Neutrophil (primary cell): Measurements from ENCODE around the gene SMARCA2.

Experiments
- H3K27ac ChIP-seq: fragments of 200-600 bp; sonication (generic); 2 replicates; pipeline ENCODE4 v1.5.1; 2016; ENCODE audit warnings: mild to moderate bottlenecking, moderate library complexity
- H3K27me3 ChIP-seq: fragments of 200-600 bp; sonication (generic); 2 replicates; pipeline ENCODE4 v1.6.0; 2016; ENCODE audit warnings: mild to moderate bottlenecking
- H3K36me3 ChIP-seq: fragments of 200-600 bp; sonication (generic); 2 replicates; pipeline ENCODE4 v1.5.1; 2017
- H3K4me1 ChIP-seq, 2 experiments: fragments of 200-600 bp in 1 of 2; sonication (generic) in 1 of 2; 1 replicate in 1 of 2; 2 replicates in 1 of 2; pipeline versions ENCODE4 v1.5.1 to v1.6.1; 2013 to 2016; ENCODE audit warnings: low read depth in 1 of 2, low read length in 1 of 2, mild to moderate bottlenecking in 1 of 2, moderate library complexity in 1 of 2; ENCODE audit not compliant: control insufficient read depth in 1 of 2, insufficient read depth in 1 of 2
- H3K4me3 ChIP-seq, 2 experiments: fragments of 200-600 bp in 1 of 2; sonication (generic) in 1 of 2; 1 replicate in 1 of 2; 2 replicates in 1 of 2; pipeline ENCODE4 v1.5.1; 2013 to 2016; ENCODE audit warnings: low read depth in 1 of 2, low read length in 1 of 2, mild to moderate bottlenecking in 1 of 2, moderate library complexity in 1 of 2
- H3K9me3 ChIP-seq: fragments of 200-600 bp; sonication (generic); 2 replicates; pipeline ENCODE4 v1.5.1; 2016
- CTCF ChIP-seq: fragments of 200-600 bp; sonication (generic); IDR thresholded peaks from 2 replicates; pipeline ENCODE4 v1.5.1; 2016; ENCODE audit warnings: antibody characterized with exemption

The SMARCA2 gene

GRCh38 chr9:2018764-2019558 lies 3.8 kb downstream of the SMARCA2 start:
- no peak for TF ChIP-seq CTCF
- H3K36me3 ChIP-seq = no peaks in the 10 kb centered on the region
- peaks cover 2% of the 10 kb centered on the region for H3K27me3 ChIP-seq
- H3K4me3 ChIP-seq = peak overlapping the region; percentile 90 to 97
- H3K9me3 ChIP-seq = no peaks in the 10 kb centered on the region
- peak overlapping the region; percentile 97 for H3K27ac ChIP-seq
- peaks cover 41 to 43% of the 10 kb centered on the region in 2 experiments for H3K4me1 ChIP-seq

GRCh38 chr9:2019723-2020122 lies 4.6 kb downstream of the SMARCA2 start:
- Histone ChIP-seq H3K9me3 (no peaks in the 10 kb centered on the region), H3K36me3 (no peaks in the 10 kb centered on the region), H3K4me1 (peaks cover 40 to 43% of the 10 kb centered on the region in 2 experiments), H3K4me3 (no peak overlapping the region), H3K27ac (no peak overlapping the region), H3K27me3 (no peaks in the 10 kb centered on the region)
- TF ChIP-seq CTCF = no peak

- Histone ChIP-seq H3K9me3 (no peaks in the 10 kb centered on the region), H3K27me3 (no peaks in the 10 kb centered on the region), H3K4me1 (peaks cover 59 to 62% of the 10 kb centered on the region in 2 experiments), H3K27ac (no peak overlapping the region), H3K36me3 (no peaks in the 10 kb centered on the region), H3K4me3 (no peak overlapping the region)
- TF ChIP-seq CTCF = no peak
These were observed 6.6 kb downstream of the SMARCA2 start for GRCh38 chr9:2021731-2022130.

- Histone ChIP-seq H3K27ac (no peak overlapping the region), H3K36me3 (no peaks in the 10 kb centered on the region), H3K4me3 (no peak overlapping the region), H3K4me1 (peaks cover 66 to 67% of the 10 kb centered on the region in 2 experiments), H3K27me3 (no peaks in the 10 kb centered on the region), H3K9me3 (no peaks in the 10 kb centered on the region)
- no peak for TF ChIP-seq CTCF
These were observed 7.4 kb downstream of the SMARCA2 start for GRCh38 chr9:2022560-2022959.

- Histone ChIP-seq H3K27ac (peak overlapping the region; percentile 46), H3K4me1 (peaks cover 63 to 66% of the 10 kb centered on the region in 2 experiments), H3K9me3 (no peaks in the 10 kb centered on the region), H3K4me3 (no peak overlapping the region), H3K27me3 (no peaks in the 10 kb centered on the region), H3K36me3 (no peaks in the 10 kb centered on the region)
- TF ChIP-seq CTCF = no peak
These were observed 7.9 kb downstream of the SMARCA2 start for GRCh38 chr9:2023042-2023441.
